Measurements from ENCODE around the gene SCAF8. TPM values are rescaled to one million over a fixed set of nuclear protein-coding genes. Genes with fewer than 3 reads are reported as not detected.
"Not testable (repeated sequence)": the region's sequence is repeated elsewhere in the genome, so short reads cannot be mapped to it uniquely, and the experiment has no call there.

SCAF8 gene
- total RNA-seq, 1 experiment from 2014 or later, result 28.6 TPM

DNA sequence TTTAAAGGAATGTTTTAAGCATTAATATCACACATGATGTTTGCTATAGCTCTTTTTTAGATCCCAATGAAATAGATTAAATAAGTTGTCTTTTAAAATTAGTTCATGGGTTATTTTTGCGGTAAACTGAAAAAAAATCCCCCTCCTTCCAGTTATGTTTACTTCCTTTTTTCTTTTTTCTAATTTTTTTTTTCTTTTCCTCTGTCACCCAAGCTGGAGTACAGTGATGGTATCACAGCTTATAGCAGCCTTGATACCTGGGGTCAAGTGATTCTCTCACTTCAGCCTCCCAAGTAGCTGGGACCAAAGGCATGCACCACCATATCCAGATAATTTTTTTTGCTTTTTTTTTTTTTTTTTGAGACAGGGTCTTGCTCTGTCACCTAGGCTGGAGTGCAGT lies 17.8 kb upstream of the SCAF8 start:
- H3K27me3 Mint-ChIP-seq (ENCODE audit: unreplicated experiment), result no peaks in the 10 kb centered on the region
- intact Hi-C loops (cut with micrococcal nuclease; ENCODE audit: unreplicated experiment), result no loop called here
- H3K9me3 Mint-ChIP-seq (ENCODE audit: low read depth, unreplicated experiment), result no peaks in the 10 kb centered on the region
- no peak overlapping the region for H3K27ac Mint-ChIP-seq (ENCODE audit: unreplicated experiment)
- H3K36me3 Mint-ChIP-seq (ENCODE audit: insufficient read depth, unreplicated experiment), result no peaks in the 10 kb centered on the region
- BruUV-seq (replicated peaks), result no TSS peak
- no peak for DNase-seq
- H3K4me3 Mint-ChIP-seq (ENCODE audit: low read depth, unreplicated experiment), result no peak overlapping the region
- TF ChIP-seq, protein P1, sequence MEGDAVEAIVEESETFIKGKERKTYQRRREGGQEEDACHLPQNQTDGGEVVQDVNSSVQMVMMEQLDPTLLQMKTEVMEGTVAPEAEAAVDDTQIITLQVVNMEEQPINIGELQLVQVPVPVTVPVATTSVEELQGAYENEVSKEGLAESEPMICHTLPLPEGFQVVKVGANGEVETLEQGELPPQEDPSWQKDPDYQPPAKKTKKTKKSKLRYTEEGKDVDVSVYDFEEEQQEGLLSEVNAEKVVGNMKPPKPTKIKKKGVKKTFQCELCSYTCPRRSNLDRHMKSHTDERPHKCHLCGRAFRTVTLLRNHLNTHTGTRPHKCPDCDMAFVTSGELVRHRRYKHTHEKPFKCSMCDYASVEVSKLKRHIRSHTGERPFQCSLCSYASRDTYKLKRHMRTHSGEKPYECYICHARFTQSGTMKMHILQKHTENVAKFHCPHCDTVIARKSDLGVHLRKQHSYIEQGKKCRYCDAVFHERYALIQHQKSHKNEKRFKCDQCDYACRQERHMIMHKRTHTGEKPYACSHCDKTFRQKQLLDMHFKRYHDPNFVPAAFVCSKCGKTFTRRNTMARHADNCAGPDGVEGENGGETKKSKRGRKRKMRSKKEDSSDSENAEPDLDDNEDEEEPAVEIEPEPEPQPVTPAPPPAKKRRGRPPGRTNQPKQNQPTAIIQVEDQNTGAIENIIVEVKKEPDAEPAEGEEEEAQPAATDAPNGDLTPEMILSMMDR (IDR thresholded peaks at IDR 0.05; ENCODE audit: unreplicated experiment), result no peak
- no peaks in the 10 kb centered on the region for H3K4me1 Mint-ChIP-seq (ENCODE audit: low read depth, unreplicated experiment)
- CTCF ChIA-PET, result no interaction called here

DNA sequence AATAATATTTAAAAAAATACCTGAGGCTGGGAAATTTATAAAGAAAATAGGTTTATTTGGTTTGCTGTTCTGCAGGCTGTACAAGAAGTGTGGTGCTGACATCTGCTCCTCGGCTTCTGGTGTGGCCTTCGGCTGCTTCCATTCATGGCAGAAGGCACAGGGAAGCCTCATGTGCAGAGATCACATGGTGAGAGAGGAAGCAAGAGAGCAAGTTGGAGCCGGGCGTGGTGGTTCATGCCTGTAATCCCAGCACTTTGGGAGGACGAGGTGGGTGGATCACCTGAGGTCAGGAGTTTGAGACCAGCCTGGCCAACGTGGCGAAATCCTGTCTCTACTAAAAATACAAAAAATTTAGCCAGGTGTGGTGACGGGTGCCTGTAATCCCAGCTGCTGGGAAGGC lies 16.9 kb upstream of the SCAF8 start:
- H3K36me3 Mint-ChIP-seq (ENCODE audit: insufficient read depth, unreplicated experiment); CTCF ChIA-PET; BruUV-seq (replicated peaks); DNase-seq; H3K27me3 Mint-ChIP-seq (ENCODE audit: unreplicated experiment); H3K4me1 Mint-ChIP-seq (ENCODE audit: low read depth, unreplicated experiment); H3K27ac Mint-ChIP-seq (ENCODE audit: unreplicated experiment); H3K9me3 Mint-ChIP-seq (ENCODE audit: low read depth, unreplicated experiment); intact Hi-C loops (cut with micrococcal nuclease; ENCODE audit: unreplicated experiment); H3K4me3 Mint-ChIP-seq (ENCODE audit: low read depth, unreplicated experiment): not testable (repeated sequence)

DNA sequence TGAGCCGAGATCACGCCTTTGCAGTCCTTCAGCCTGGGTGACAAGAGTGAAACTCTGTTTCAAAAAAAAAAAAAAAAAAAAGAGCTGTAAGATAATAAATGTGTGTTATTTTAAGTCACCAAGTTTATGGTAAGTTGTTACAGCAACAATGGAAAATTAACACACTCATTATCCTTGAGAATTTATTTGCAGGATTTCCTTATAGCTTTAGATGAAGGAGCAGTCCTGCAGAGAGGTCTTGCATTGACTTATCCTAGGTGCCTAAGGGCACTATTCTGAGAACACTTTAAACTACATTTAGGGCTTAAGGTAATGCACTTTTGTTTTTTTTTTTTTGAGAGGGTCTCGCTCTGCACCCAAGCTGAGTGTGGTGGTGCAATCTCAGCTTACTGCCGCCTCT lies 13.8 kb upstream of the SCAF8 start:
- DNase-seq, result no peak
- CTCF ChIA-PET, result interaction anchor here (0.6 kb wide), 2 partner anchors 74 to 484 kb away, joined by 3 to 5 read pairs; no protein-coding TSS in a partner anchor
- H3K4me1 Mint-ChIP-seq (ENCODE audit: low read depth, unreplicated experiment), result no peaks in the 10 kb centered on the region
- BruUV-seq (replicated peaks), result no TSS peak
- no peaks in the 10 kb centered on the region for H3K36me3 Mint-ChIP-seq (ENCODE audit: insufficient read depth, unreplicated experiment)
- no peaks in the 10 kb centered on the region for H3K9me3 Mint-ChIP-seq (ENCODE audit: low read depth, unreplicated experiment)
- no peak overlapping the region for H3K4me3 Mint-ChIP-seq (ENCODE audit: low read depth, unreplicated experiment)
- intact Hi-C loops (cut with micrococcal nuclease; ENCODE audit: unreplicated experiment), result no loop called here
- TF ChIP-seq, protein P1 (IDR thresholded peaks at IDR 0.05; ENCODE audit: unreplicated experiment), result no peak
- no peaks in the 10 kb centered on the region for H3K27me3 Mint-ChIP-seq (ENCODE audit: unreplicated experiment)
- no peak overlapping the region for H3K27ac Mint-ChIP-seq (ENCODE audit: unreplicated experiment)

DNA sequence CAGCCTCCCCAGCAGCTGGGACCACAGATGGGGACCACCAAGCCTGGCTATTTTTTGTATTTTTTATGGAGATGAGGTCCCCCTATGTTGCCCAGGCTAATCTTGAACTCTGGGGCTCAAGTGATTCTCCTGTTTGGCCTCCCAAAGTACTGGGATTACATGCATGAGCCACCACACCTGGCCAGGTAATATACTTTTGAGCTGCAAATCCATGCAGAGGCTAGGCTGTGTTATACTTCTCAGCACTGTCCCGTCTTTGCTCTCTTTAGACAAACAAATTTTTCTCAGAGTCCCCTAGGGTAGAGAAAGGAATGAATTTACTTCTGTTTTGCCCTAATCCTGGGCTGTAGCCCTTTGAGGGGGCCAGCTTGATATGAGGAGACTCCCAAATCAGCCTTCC lies 13.4 kb upstream of the SCAF8 start:
- H3K27ac Mint-ChIP-seq (ENCODE audit: unreplicated experiment), result no peak overlapping the region
- no peaks in the 10 kb centered on the region for H3K27me3 Mint-ChIP-seq (ENCODE audit: unreplicated experiment)
- TF ChIP-seq, protein P1 (IDR thresholded peaks at IDR 0.05; ENCODE audit: unreplicated experiment), result no peak
- intact Hi-C loops (cut with micrococcal nuclease; ENCODE audit: unreplicated experiment), result no loop called here
- no TSS peak for BruUV-seq (replicated peaks)
- no peak overlapping the region for H3K4me3 Mint-ChIP-seq (ENCODE audit: low read depth, unreplicated experiment)
- DNase-seq, result no peak
- CTCF ChIA-PET, result interaction anchor here (0.6 kb wide), 1 partner anchor 74 kb away, joined by 5 read pairs; no protein-coding TSS in a partner anchor
- H3K4me1 Mint-ChIP-seq (ENCODE audit: low read depth, unreplicated experiment), result no peaks in the 10 kb centered on the region
- no peaks in the 10 kb centered on the region for H3K36me3 Mint-ChIP-seq (ENCODE audit: insufficient read depth, unreplicated experiment)
- H3K9me3 Mint-ChIP-seq (ENCODE audit: low read depth, unreplicated experiment), result no peaks in the 10 kb centered on the region

DNA sequence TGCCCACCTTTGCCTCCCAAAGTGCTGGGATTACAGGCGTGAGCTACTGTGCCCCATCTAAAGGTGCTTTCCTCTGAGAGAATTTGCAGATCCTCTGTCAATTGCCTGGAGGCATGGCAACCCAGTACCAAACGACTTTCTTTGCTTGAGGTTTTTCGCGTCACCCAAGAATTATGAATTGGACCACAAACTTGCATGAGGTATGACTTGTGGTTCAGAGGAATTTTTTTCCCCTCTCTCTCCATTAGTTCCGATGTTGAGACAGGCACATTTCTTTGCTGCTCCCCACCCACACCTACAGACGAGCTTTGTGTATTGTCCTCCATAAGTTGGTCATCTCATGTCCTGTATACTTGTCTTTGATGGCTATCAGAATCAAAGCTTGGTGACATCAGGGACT lies 11.8 kb upstream of the SCAF8 start:
- CTCF ChIA-PET, result no interaction called here
- intact Hi-C loops (cut with micrococcal nuclease; ENCODE audit: unreplicated experiment), result no loop called here
- H3K4me3 Mint-ChIP-seq (ENCODE audit: low read depth, unreplicated experiment), result no peak overlapping the region
- no peak overlapping the region for H3K27ac Mint-ChIP-seq (ENCODE audit: unreplicated experiment)
- H3K36me3 Mint-ChIP-seq (ENCODE audit: insufficient read depth, unreplicated experiment), result no peaks in the 10 kb centered on the region
- peak; percentile 9 for DNase-seq
- no peaks in the 10 kb centered on the region for H3K9me3 Mint-ChIP-seq (ENCODE audit: low read depth, unreplicated experiment)
- H3K27me3 Mint-ChIP-seq (ENCODE audit: unreplicated experiment), result no peaks in the 10 kb centered on the region
- no peaks in the 10 kb centered on the region for H3K4me1 Mint-ChIP-seq (ENCODE audit: low read depth, unreplicated experiment)
- TF ChIP-seq, protein P1 (IDR thresholded peaks at IDR 0.05; ENCODE audit: unreplicated experiment), result no peak
- no TSS peak for BruUV-seq (replicated peaks)

Measured in Calu3 (cell line).